Measurements from ENCODE around the gene NAV2.

The NAV2 gene

DNA sequence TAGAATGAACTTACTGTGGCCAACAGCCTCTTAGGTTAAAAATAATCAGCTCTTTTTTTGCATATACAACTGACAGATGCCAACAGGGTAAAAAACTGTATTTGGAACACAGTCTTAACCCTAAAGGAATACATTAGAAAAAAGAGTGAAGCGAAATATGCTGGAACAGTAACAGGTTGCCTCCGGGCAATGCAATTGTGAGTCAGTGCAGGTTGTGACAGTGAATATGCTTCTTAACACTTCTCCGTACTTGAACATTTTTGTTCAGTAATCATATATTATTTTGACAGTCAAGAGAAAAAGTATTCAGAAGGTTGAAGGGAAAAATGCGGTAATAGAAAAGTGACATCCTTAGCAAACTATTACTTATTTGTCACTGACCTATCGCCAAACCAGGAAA, 349.1 kb downstream of the NAV2 start:
- ATAC-seq, result no peak
- TF ChIP-seq CSDC2 (CRISPR knock-in tag; IDR thresholded peaks at IDR 0.05) (no peak), ZNF70 (CRISPR knock-in tag; IDR thresholded peaks at IDR 0.05) (no peak), OSR1 (CRISPR knock-in tag; IDR thresholded peaks at IDR 0.05) (no peak), TCF4 (CRISPR knock-in tag; IDR thresholded peaks at IDR 0.05; ENCODE audit: borderline replicate concordance) (no peak), ZNF565 (CRISPR knock-in tag; conservative IDR thresholded peaks at IDR 0.05; ENCODE audit: low read depth) (no peak), ARNTL (CRISPR knock-in tag; IDR thresholded peaks at IDR 0.05; ENCODE audit: borderline replicate concordance, low read depth) (no peak), RARB (CRISPR knock-in tag; IDR thresholded peaks at IDR 0.05) (no peak), BACH2 (CRISPR knock-in tag; IDR thresholded peaks at IDR 0.05; ENCODE audit: borderline replicate concordance) (no peak), ZFP3 (CRISPR knock-in tag; IDR thresholded peaks at IDR 0.05) (no peak), GLIS3 (CRISPR knock-in tag; IDR thresholded peaks at IDR 0.05) (no peak), TSHZ2 (CRISPR knock-in tag; IDR thresholded peaks at IDR 0.05) (no peak), PPARA (CRISPR knock-in tag; IDR thresholded peaks at IDR 0.05; ENCODE audit: borderline replicate concordance) (no peak)
- TF ChIP-seq, protein P1, sequence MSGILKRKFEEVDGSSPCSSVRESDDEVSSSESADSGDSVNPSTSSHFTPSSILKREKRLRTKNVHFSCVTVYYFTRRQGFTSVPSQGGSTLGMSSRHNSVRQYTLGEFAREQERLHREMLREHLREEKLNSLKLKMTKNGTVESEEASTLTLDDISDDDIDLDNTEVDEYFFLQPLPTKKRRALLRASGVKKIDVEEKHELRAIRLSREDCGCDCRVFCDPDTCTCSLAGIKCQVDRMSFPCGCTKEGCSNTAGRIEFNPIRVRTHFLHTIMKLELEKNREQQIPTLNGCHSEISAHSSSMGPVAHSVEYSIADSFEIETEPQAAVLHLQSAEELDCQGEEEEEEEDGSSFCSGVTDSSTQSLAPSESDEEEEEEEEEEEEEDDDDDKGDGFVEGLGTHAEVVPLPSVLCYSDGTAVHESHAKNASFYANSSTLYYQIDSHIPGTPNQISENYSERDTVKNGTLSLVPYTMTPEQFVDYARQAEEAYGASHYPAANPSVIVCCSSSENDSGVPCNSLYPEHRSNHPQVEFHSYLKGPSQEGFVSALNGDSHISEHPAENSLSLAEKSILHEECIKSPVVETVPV (CRISPR knock-in tag; IDR thresholded peaks at IDR 0.05), result no peak
- TF ChIP-seq, protein P2, sequence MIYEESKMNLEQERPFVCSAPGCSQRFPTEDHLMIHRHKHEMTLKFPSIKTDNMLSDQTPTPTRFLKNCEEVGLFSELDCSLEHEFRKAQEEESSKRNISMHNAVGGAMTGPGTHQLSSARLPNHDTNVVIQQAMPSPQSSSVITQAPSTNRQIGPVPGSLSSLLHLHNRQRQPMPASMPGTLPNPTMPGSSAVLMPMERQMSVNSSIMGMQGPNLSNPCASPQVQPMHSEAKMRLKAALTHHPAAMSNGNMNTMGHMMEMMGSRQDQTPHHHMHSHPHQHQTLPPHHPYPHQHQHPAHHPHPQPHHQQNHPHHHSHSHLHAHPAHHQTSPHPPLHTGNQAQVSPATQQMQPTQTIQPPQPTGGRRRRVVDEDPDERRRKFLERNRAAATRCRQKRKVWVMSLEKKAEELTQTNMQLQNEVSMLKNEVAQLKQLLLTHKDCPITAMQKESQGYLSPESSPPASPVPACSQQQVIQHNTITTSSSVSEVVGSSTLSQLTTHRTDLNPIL (CRISPR knock-in tag; IDR thresholded peaks at IDR 0.05; ENCODE audit: low read depth), result no peak

GRCh38 chr11:20064961-20065405, 352.3 kb downstream of the NAV2 start:
- TF ChIP-seq TOX (CRISPR knock-in tag; IDR thresholded peaks at IDR 0.05; ENCODE audit: borderline replicate concordance), result no peak
- TF ChIP-seq GLIS3 (CRISPR knock-in tag; IDR thresholded peaks at IDR 0.05), result no peak
- TF ChIP-seq CSDC2 (CRISPR knock-in tag; IDR thresholded peaks at IDR 0.05), result no peak
- no peak for TF ChIP-seq ZNF565 (CRISPR knock-in tag; conservative IDR thresholded peaks at IDR 0.05; ENCODE audit: low read depth)
- TF ChIP-seq, protein P3, sequence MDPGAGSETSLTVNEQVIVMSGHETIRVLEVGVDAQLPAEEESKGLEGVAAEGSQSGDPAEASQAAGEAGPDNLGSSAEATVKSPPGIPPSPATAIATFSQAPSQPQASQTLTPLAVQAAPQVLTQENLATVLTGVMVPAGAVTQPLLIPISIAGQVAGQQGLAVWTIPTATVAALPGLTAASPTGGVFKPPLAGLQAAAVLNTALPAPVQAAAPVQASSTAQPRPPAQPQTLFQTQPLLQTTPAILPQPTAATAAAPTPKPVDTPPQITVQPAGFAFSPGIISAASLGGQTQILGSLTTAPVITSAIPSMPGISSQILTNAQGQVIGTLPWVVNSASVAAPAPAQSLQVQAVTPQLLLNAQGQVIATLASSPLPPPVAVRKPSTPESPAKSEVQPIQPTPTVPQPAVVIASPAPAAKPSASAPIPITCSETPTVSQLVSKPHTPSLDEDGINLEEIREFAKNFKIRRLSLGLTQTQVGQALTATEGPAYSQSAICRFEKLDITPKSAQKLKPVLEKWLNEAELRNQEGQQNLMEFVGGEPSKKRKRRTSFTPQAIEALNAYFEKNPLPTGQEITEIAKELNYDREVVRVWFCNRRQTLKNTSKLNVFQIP (CRISPR knock-in tag; IDR thresholded peaks at IDR 0.05; ENCODE audit: borderline replicate concordance, low read depth), result no peak
- no peak for TF ChIP-seq ZNF8 (CRISPR knock-in tag; IDR thresholded peaks at IDR 0.05)
- TF ChIP-seq SNAI2 (CRISPR knock-in tag; IDR thresholded peaks at IDR 0.05), result no peak
- TF ChIP-seq TCF4 (CRISPR knock-in tag; IDR thresholded peaks at IDR 0.05; ENCODE audit: borderline replicate concordance), result no peak
- TF ChIP-seq BACH2 (CRISPR knock-in tag; IDR thresholded peaks at IDR 0.05; ENCODE audit: borderline replicate concordance), result no peak
- TF ChIP-seq ZNF70 (CRISPR knock-in tag; IDR thresholded peaks at IDR 0.05), result no peak
- no peak for ATAC-seq

GRCh38 chr11:20065406-20065805, 352.8 kb downstream of the NAV2 start:
- no peak for ATAC-seq
- TF ChIP-seq, protein P4, sequence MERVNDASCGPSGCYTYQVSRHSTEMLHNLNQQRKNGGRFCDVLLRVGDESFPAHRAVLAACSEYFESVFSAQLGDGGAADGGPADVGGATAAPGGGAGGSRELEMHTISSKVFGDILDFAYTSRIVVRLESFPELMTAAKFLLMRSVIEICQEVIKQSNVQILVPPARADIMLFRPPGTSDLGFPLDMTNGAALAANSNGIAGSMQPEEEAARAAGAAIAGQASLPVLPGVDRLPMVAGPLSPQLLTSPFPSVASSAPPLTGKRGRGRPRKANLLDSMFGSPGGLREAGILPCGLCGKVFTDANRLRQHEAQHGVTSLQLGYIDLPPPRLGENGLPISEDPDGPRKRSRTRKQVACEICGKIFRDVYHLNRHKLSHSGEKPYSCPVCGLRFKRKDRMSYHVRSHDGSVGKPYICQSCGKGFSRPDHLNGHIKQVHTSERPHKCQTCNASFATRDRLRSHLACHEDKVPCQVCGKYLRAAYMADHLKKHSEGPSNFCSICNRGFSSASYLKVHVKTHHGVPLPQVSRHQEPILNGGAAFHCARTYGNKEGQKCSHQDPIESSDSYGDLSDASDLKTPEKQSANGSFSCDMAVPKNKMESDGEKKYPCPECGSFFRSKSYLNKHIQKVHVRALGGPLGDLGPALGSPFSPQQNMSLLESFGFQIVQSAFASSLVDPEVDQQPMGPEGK (CRISPR knock-in tag; IDR thresholded peaks at IDR 0.05; ENCODE audit: borderline replicate concordance), result no peak
- TF ChIP-seq SNAI2 (CRISPR knock-in tag; IDR thresholded peaks at IDR 0.05) (no peak), ZNF8 (CRISPR knock-in tag; IDR thresholded peaks at IDR 0.05) (no peak), TOX (CRISPR knock-in tag; IDR thresholded peaks at IDR 0.05; ENCODE audit: borderline replicate concordance) (no peak), RARB (CRISPR knock-in tag; IDR thresholded peaks at IDR 0.05) (no peak), TCF4 (CRISPR knock-in tag; IDR thresholded peaks at IDR 0.05; ENCODE audit: borderline replicate concordance) (no peak), ESRRG (CRISPR knock-in tag; IDR thresholded peaks at IDR 0.05) (no peak), PPARA (CRISPR knock-in tag; IDR thresholded peaks at IDR 0.05; ENCODE audit: borderline replicate concordance) (no peak), OSR1 (CRISPR knock-in tag; IDR thresholded peaks at IDR 0.05) (no peak), GLIS3 (CRISPR knock-in tag; IDR thresholded peaks at IDR 0.05) (no peak), ARNTL (CRISPR knock-in tag; IDR thresholded peaks at IDR 0.05; ENCODE audit: borderline replicate concordance, low read depth) (no peak), ZC3H10 (CRISPR knock-in tag; IDR thresholded peaks at IDR 0.05) (no peak)
- TF ChIP-seq, protein P1 (CRISPR knock-in tag; IDR thresholded peaks at IDR 0.05), result no peak

Measured in SK-N-SH treated with all-trans-retinoic acid at 6 μM for 48 hours (cell line).